ENCODE results near the gene KIF18B.

The KIF18B gene

DNA sequence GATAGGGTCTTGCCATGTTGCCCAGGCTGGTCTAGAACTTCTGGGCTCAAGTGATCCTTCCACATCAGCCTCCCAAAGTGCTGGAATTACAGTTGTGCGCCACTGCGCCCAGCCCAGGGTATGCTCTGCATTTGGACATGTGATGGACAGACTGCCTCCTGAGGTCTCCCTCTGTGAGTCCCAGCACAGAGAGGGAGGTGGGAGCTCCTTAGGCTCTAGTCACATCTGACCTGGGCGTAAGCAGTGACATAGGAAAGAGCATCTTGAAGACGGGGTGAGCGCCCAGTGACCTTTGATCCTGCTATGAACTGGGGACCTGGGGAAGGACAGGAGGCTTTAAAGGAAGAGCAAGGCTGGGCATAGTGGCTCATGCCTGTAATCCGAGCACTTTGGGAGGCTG is 30.1 kb downstream of the KIF18B start:
- Mint-ChIP-seq H3K4me1 (peaks cover 9% of the 10 kb centered on the region), H3K36me3 (ENCODE audit: low read depth) (no peaks in the 10 kb centered on the region), H3K27ac (peak overlapping the region in 1 of 3 experiments; percentile 58), H3K4me3 (no peak overlapping the region), H3K27me3 (ENCODE audit: low read depth) (peaks cover 39% of the 10 kb centered on the region), H3K9me3 (no peaks in the 10 kb centered on the region)
- TF ChIP-seq, protein P1, sequence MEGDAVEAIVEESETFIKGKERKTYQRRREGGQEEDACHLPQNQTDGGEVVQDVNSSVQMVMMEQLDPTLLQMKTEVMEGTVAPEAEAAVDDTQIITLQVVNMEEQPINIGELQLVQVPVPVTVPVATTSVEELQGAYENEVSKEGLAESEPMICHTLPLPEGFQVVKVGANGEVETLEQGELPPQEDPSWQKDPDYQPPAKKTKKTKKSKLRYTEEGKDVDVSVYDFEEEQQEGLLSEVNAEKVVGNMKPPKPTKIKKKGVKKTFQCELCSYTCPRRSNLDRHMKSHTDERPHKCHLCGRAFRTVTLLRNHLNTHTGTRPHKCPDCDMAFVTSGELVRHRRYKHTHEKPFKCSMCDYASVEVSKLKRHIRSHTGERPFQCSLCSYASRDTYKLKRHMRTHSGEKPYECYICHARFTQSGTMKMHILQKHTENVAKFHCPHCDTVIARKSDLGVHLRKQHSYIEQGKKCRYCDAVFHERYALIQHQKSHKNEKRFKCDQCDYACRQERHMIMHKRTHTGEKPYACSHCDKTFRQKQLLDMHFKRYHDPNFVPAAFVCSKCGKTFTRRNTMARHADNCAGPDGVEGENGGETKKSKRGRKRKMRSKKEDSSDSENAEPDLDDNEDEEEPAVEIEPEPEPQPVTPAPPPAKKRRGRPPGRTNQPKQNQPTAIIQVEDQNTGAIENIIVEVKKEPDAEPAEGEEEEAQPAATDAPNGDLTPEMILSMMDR (IDR thresholded peaks at IDR 0.05; ENCODE audit: unreplicated experiment in 3 of 3): no peak

DNA sequence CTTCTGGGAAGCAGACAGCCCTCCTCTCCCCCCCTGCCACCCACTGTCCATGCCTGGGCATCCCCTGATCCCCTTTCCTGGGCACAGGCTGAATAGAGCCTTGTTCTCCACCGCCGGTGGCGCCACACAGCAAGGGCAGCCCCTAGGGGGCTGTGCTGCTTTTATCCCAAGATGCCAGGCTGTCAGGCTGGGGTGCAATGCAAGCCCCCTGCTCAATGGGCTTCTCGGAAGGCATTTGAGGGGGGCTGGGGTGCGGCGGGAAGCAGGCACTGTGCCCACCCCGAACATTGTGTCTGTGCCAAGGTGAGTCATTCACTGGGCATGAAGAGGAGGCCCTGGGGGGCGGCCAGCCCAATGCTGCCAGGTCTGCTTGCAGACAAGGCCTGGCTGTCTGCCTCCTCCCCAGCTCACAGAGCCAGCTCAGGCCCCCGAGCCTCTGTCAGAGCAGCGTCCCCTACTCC is 30.8 kb downstream of the KIF18B start:
- H3K36me3 Mint-ChIP-seq (ENCODE audit: low read depth): no peaks in the 10 kb centered on the region
- H3K4me3 Mint-ChIP-seq: no peak overlapping the region
- H3K9me3 Mint-ChIP-seq: no peaks in the 10 kb centered on the region
- H3K4me1 Mint-ChIP-seq: peaks cover 9% of the 10 kb centered on the region
- H3K27ac Mint-ChIP-seq: peak overlapping the region in 1 of 3 experiments; percentile 58
- TF ChIP-seq, protein P1 (IDR thresholded peaks at IDR 0.05; ENCODE audit: unreplicated experiment in 3 of 3): no peak
- peaks cover 44% of the 10 kb centered on the region for H3K27me3 Mint-ChIP-seq (ENCODE audit: low read depth)

DNA sequence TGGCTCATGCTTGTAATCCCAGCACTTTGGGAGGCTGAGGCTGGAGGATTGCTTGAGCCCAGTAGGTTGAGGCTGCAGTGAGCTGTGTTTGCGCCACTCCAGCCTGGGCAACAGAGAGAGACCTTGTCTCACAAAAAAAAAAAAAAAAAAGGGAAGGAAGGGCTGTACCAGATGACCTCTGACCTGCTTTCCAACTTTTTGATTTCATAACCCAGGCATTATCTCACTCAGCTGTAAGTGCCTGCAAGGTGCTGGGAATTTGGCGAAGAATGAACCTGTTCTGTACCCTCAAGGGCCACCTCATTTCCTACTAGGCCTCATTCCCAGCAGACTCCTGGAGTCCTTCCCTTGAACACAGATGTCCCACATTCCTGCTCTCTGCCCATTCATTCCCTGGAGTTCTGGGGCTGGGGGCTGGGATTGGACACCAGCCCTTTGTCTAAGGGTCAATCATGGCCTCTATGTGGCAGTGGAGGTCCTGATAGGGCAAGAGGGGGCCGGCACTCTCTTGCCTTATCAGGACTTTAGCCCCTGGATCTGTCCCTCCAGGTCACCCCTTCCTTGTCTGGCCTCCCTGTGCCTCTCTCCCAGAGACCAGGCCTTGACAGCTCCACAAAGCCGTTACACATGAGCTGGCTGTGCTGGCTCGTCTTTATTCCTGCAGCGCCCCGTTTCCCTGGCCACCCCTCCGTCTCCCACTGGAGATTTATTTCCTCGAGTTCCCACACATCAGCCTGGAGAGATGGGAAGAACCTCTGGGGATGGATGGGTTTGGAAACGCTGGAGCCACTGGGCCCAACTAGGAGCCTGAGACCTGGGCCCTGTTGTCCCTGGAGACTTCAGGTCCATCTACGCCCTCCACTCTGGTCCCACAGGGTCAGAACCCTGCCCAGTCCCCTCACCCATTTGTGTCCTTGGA is 31.5 kb downstream of the KIF18B start:
- H3K36me3 Mint-ChIP-seq (ENCODE audit: low read depth): no peaks in the 10 kb centered on the region
- H3K9me3 Mint-ChIP-seq: no peaks in the 10 kb centered on the region
- H3K27ac Mint-ChIP-seq: peak overlapping the region in 2 of 3 experiments; percentile 32 to 58
- peaks cover 43% of the 10 kb centered on the region for H3K27me3 Mint-ChIP-seq (ENCODE audit: low read depth)
- peaks cover 5% of the 10 kb centered on the region for H3K4me1 Mint-ChIP-seq
- TF ChIP-seq, protein P1 (IDR thresholded peaks at IDR 0.05; ENCODE audit: unreplicated experiment in 3 of 3): no peak
- H3K4me3 Mint-ChIP-seq: no peak overlapping the region

DNA sequence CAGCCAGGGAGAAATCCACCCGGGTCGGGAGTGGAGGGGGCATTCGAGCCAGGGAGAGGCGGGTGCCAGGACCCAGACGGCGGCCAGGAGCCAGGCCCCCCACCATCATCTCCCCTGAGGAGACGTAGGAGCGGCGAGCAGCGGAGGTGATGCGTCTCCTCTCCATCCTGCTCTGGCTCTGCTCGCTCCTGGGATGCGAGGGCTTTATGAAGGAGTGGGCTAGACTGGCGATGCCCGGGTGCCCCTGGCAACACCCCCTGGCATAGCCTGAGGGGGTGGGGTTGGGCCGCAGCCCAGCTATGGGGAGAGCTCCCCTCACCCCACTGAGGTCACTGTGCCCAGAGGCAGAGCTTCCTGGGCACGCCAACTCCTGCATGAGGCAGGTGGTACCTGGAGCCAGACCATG is 32.2 kb downstream of the KIF18B start, which contains the start of gene GFAP:
GFAP (minus strand) TSS at position 180 of the 406 bp plus-strand sequence; CDS start at position 166, 14 bp downstream.
- H3K4me3 Mint-ChIP-seq: no peak within 1 kb of the TSS
- H3K4me1 Mint-ChIP-seq: peaks cover 5% of the 10 kb centered on the region
- no peaks in the 10 kb centered on the region for H3K36me3 Mint-ChIP-seq (ENCODE audit: low read depth)
- TF ChIP-seq, protein P1 (IDR thresholded peaks at IDR 0.05; ENCODE audit: unreplicated experiment in 3 of 3): no peak
- H3K27me3 Mint-ChIP-seq (ENCODE audit: low read depth): peaks cover 50% of the 10 kb centered on the region
- no peaks in the 10 kb centered on the region for H3K9me3 Mint-ChIP-seq
- peak within 1 kb of the TSS in 2 of 3 experiments; percentile 32 to 58 for H3K27ac Mint-ChIP-seq

DNA sequence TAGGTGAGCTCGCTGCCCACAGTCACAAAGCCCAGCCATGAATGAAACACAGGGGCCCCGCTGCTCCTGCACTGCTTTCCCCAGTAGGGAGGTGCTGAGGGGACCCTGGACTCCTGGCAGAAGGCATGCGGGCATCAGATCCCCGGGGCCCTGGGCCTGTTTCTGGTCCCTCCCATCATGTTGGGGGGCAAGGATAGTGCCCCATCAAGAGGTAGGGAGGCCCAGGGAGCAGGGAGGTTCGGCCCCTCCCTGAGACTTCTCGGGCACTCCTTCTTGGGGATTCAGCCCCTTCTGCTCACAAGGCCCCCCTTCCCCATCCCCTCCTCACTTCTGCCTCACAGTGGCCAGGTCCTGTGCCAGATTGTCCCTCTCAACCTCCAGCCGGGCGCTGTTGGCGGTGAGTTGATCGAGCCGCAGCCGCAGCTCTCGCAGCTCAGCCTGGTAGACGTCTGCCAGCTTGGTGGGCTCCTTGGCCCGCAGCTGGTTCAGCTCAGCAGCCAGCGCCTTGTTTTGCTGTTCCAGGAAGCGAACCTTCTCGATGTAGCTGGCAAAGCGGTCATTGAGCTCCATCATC is 32.8 kb downstream of the KIF18B start:
- Mint-ChIP-seq H3K9me3 (no peaks in the 10 kb centered on the region), H3K27ac (no peak overlapping the region), H3K27me3 (ENCODE audit: low read depth) (peaks cover 56% of the 10 kb centered on the region), H3K36me3 (ENCODE audit: low read depth) (no peaks in the 10 kb centered on the region), H3K4me3 (no peak overlapping the region), H3K4me1 (peaks cover under 1% of the 10 kb centered on the region)
- TF ChIP-seq, protein P1 (IDR thresholded peaks at IDR 0.05; ENCODE audit: unreplicated experiment in 3 of 3): no peak
